ENCODE data around the gene DDX59.

DDX59 gene

GRCh38 chr1:200620273-200621131 is 49.2 kb downstream of the DDX59 start, which contains the start of gene KIF14:
Gene KIF14, minus strand, starts transcription at chr1:200620751. Its CDS starts 2,028 bp downstream, at chr1:200618723.
- H3K27me3 ChIP-seq (ENCODE audit: control insufficient read depth, insufficient read depth, low read length), result no peaks in the 10 kb centered on the region
- H3K27ac ChIP-seq (ENCODE audit: low read depth, low read length), result no peak within 1 kb of the TSS
- H3K4me1 ChIP-seq (ENCODE audit: control insufficient read depth, insufficient read depth, low read length), result peaks cover 3% of the 10 kb centered on the region
- no peaks in the 10 kb centered on the region for H3K36me3 ChIP-seq (ENCODE audit: control insufficient read depth, insufficient read depth, low read length)
- H3K4me3 ChIP-seq (ENCODE audit: low read length), result peak within 1 kb of the TSS; percentile 89
- H3K9ac ChIP-seq (ENCODE audit: low read length), result peak within 1 kb of the TSS; percentile 57

- Histone ChIP-seq H3K27me3 (ENCODE audit: control insufficient read depth, insufficient read depth, low read length) (no peaks in the 10 kb centered on the region), H3K36me3 (ENCODE audit: control insufficient read depth, insufficient read depth, low read length) (no peaks in the 10 kb centered on the region), H3K4me1 (ENCODE audit: control insufficient read depth, insufficient read depth, low read length) (peaks cover 3% of the 10 kb centered on the region), H3K27ac (ENCODE audit: low read depth, low read length) (no peak overlapping the region), H3K9ac (ENCODE audit: low read length) (no peak overlapping the region), H3K4me3 (ENCODE audit: low read length) (peak overlapping the region; percentile 89)
Observed at GRCh38 chr1:200619894-200620272, 49.8 kb downstream of the DDX59 start.

- no peak overlapping the region for H3K4me3 ChIP-seq (ENCODE audit: low read length)
- no peaks in the 10 kb centered on the region for H3K36me3 ChIP-seq (ENCODE audit: control insufficient read depth, insufficient read depth, low read length)
- H3K27ac ChIP-seq (ENCODE audit: low read depth, low read length), result no peak overlapping the region
- H3K4me1 ChIP-seq (ENCODE audit: control insufficient read depth, insufficient read depth, low read length), result no peaks in the 10 kb centered on the region
- no peaks in the 10 kb centered on the region for H3K27me3 ChIP-seq (ENCODE audit: control insufficient read depth, insufficient read depth, low read length)
- H3K9ac ChIP-seq (ENCODE audit: low read length), result no peak overlapping the region
Observed at GRCh38 chr1:200610846-200611245, 58.9 kb downstream of the DDX59 start.

GRCh38 chr1:200602632-200603031 is 67.1 kb downstream of the DDX59 start:
- Histone ChIP-seq H3K36me3 (ENCODE audit: control insufficient read depth, insufficient read depth, low read length) (no peaks in the 10 kb centered on the region), H3K27ac (ENCODE audit: low read depth, low read length) (no peak overlapping the region), H3K9ac (ENCODE audit: low read length) (no peak overlapping the region), H3K4me1 (ENCODE audit: control insufficient read depth, insufficient read depth, low read length) (no peaks in the 10 kb centered on the region), H3K4me3 (ENCODE audit: low read length) (no peak overlapping the region), H3K27me3 (ENCODE audit: control insufficient read depth, insufficient read depth, low read length) (no peaks in the 10 kb centered on the region)
